Esophagus squamous epithelium (tissue), 4 donors: ENCODE measurements around the gene RXRG.

Experiments
- POLR2A ChIP-seq, 4 donors: fragments of 450-650 bp; IDR thresholded peaks; one replicate each; pipeline ENCODE4 v1.6.1; 2017; ENCODE audit warnings: antibody characterized with exemption in 4 of 4, mild to moderate bottlenecking in 4 of 4, moderate library complexity in 3 of 4
- TF ChIP-seq, protein P1 (sequence below), 6 experiments: fragments of 450-650 bp in 4 of 6; fragments of 200-600 bp in 2 of 6; sonication (generic) in 2 of 6; IDR thresholded peaks; one replicate each; pipeline ENCODE4 v1.5.1; 2016 to 2019; ENCODE audit warnings: antibody characterized with exemption in 6 of 6, mild to moderate bottlenecking in 4 of 6, moderate library complexity in 4 of 6

- TF ChIP-seq POLR2A (IDR thresholded peaks at IDR 0.05), result no peak
- TF ChIP-seq, protein P1, sequence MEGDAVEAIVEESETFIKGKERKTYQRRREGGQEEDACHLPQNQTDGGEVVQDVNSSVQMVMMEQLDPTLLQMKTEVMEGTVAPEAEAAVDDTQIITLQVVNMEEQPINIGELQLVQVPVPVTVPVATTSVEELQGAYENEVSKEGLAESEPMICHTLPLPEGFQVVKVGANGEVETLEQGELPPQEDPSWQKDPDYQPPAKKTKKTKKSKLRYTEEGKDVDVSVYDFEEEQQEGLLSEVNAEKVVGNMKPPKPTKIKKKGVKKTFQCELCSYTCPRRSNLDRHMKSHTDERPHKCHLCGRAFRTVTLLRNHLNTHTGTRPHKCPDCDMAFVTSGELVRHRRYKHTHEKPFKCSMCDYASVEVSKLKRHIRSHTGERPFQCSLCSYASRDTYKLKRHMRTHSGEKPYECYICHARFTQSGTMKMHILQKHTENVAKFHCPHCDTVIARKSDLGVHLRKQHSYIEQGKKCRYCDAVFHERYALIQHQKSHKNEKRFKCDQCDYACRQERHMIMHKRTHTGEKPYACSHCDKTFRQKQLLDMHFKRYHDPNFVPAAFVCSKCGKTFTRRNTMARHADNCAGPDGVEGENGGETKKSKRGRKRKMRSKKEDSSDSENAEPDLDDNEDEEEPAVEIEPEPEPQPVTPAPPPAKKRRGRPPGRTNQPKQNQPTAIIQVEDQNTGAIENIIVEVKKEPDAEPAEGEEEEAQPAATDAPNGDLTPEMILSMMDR (IDR thresholded peaks at IDR 0.05), result no peak
These were observed 39.6 kb upstream of the RXRG start for GRCh38 chr1:165484532-165484931.
